Thoracic aorta (tissue), 2 donors: Measurements from ENCODE around the gene EMC9. TPM values are rescaled to one million over a fixed set of nuclear protein-coding genes. Genes with fewer than 3 reads are reported as not detected.

Source experiments
- ATAC-seq: fragments of 150-250 bp; one replicate; pipeline ENCODE4 v1.8.0; 2017; ENCODE audit warnings: low read depth; ENCODE audit not compliant: insufficient number of reproducible peaks, low FRiP score
- DNase-seq: peaks from one replicate; pipeline ENCODE4 v3.0.0-alpha.2; 2020; ENCODE audit warnings: low spot score
- H3K27ac ChIP-seq, 2 donors: fragments of 200-600 bp; sonication (generic); 1 replicate in 1 of 2; 2 replicates in 1 of 2; pipeline ENCODE4 v1.5.1; 2016; ENCODE audit warnings: mild to moderate bottlenecking in 2 of 2, moderate library complexity in 2 of 2
- H3K27me3 ChIP-seq: fragments of 200-600 bp; sonication (generic); replicated peaks from 2 replicates; pipeline ENCODE4 v1.6.0; 2016; ENCODE audit warnings: mild to moderate bottlenecking; ENCODE audit not compliant: insufficient read depth
- H3K36me3 ChIP-seq: fragments of 200-600 bp; sonication (generic); one replicate; pipeline ENCODE4 v1.5.1; 2016
- H3K4me1 ChIP-seq, 2 donors: fragments of 200-600 bp; sonication (generic); 1 replicate in 1 of 2; 2 replicates in 1 of 2; pipeline versions ENCODE4 v1.5.1 to v1.6.0; 2016; ENCODE audit warnings: low read depth in 2 of 2, mild to moderate bottlenecking in 1 of 2; ENCODE audit not compliant: control insufficient read depth in 1 of 2
- H3K4me3 ChIP-seq: fragments of 200-600 bp; sonication (generic); 2 replicates; pipeline ENCODE4 v1.5.1; 2016; ENCODE audit warnings: mild to moderate bottlenecking
- H3K9me3 ChIP-seq: fragments of 200-600 bp; sonication (generic); 2 replicates; pipeline ENCODE4 v1.5.1; 2016
- total RNA-seq, 2 donors: library from RNA; depleted of rRNA; stranded (reverse); fragments of >200 nt; gene quantifications; one replicate each; pipeline versions ENCODE4 v1.1.0 to v1.2.3, GENCODE V29; 2016
- TF ChIP-seq, protein P1 (sequence below): fragments of 200-600 bp; sonication (generic); IDR thresholded peaks from one replicate; pipeline ENCODE4 v1.5.1; 2019; ENCODE audit warnings: antibody characterized with exemption

EMC9 gene
- total RNA-seq, 2 donors from 2014 or later: 4.9 to 18.6 TPM

DNA sequence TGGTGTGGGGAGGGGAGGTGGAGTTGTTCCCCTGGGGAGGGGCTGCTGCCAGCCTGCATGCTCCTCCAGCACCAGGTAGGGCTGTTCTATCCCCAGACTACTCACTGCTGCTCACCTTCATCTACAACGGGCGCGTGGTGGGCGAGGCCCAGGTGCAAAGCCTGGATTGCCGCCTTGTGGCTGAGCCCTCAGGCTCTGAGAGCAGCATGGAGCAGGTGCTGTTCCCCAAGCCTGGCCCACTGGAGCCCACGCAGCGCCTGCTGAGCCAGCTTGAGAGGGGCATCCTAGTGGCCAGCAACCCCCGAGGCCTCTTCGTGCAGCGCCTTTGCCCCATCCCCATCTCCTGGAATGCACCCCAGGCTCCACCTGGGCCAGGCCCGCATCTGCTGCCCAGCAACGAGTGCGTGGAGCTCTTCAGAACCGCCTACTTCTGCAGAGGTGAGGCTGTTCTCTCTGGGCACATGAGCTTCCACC lies 23.2 kb upstream of the EMC9 start:
- H3K9me3 ChIP-seq: no peaks in the 10 kb centered on the region
- H3K36me3 ChIP-seq: peaks cover 48% of the 10 kb centered on the region
- ATAC-seq (no peak), DNase-seq (no peak)
- H3K27ac ChIP-seq: no peak overlapping the region
- H3K4me3 ChIP-seq: no peak overlapping the region
- peaks cover 15 to 38% of the 10 kb centered on the region in 2 donors for H3K4me1 ChIP-seq
- TF ChIP-seq, protein P1, sequence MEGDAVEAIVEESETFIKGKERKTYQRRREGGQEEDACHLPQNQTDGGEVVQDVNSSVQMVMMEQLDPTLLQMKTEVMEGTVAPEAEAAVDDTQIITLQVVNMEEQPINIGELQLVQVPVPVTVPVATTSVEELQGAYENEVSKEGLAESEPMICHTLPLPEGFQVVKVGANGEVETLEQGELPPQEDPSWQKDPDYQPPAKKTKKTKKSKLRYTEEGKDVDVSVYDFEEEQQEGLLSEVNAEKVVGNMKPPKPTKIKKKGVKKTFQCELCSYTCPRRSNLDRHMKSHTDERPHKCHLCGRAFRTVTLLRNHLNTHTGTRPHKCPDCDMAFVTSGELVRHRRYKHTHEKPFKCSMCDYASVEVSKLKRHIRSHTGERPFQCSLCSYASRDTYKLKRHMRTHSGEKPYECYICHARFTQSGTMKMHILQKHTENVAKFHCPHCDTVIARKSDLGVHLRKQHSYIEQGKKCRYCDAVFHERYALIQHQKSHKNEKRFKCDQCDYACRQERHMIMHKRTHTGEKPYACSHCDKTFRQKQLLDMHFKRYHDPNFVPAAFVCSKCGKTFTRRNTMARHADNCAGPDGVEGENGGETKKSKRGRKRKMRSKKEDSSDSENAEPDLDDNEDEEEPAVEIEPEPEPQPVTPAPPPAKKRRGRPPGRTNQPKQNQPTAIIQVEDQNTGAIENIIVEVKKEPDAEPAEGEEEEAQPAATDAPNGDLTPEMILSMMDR: no peak
- no peaks in the 10 kb centered on the region for H3K27me3 ChIP-seq

DNA sequence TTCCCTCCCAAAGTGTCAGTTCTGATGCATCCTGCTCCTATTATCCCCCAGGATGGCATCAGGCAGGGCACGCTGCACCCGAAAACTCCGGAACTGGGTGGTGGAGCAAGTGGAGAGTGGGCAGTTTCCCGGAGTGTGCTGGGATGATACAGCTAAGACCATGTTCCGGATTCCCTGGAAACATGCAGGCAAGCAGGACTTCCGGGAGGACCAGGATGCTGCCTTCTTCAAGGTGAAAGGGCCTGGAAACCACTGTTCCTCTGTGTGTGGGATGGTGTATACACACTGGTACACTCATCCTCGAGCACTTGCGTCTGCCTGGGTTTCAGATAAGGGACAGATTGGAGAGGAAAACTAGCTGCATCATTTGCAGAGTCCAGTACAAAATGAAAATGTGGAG lies 20.7 kb upstream of the EMC9 start:
- Histone ChIP-seq H3K36me3 (peaks cover 63% of the 10 kb centered on the region), H3K27me3 (no peaks in the 10 kb centered on the region), H3K27ac (peak overlapping the region; percentile 87 to 88), H3K4me1 (peaks cover 15 to 38% of the 10 kb centered on the region in 2 donors), H3K4me3 (peak overlapping the region; percentile 90), H3K9me3 (no peaks in the 10 kb centered on the region)
- TF ChIP-seq, protein P1: no peak
- ATAC-seq: no peak
- DNase-seq: no peak

- peak within 1 kb of the TSS; percentile 90 for H3K4me3 ChIP-seq
- no peaks in the 10 kb centered on the region for H3K27me3 ChIP-seq
- TF ChIP-seq, protein P1: peak; percentile 93
- H3K36me3 ChIP-seq: peaks cover 63% of the 10 kb centered on the region
- H3K27ac ChIP-seq: peak within 1 kb of the TSS; percentile 87 to 88
- H3K9me3 ChIP-seq: no peaks in the 10 kb centered on the region
- H3K4me1 ChIP-seq: peaks cover 15 to 38% of the 10 kb centered on the region in 2 donors
- ATAC-seq: peak; percentile 90
- peak; percentile 93 for DNase-seq
Measured at GRCh38 chr14:24160850-24161804, 19.7 kb upstream of the EMC9 start, which contains the start of gene IRF9. Gene IRF9 (plus strand): TSS chr14:24161265. CDS start chr14:24162145, 880 bp downstream.

- Histone ChIP-seq H3K9me3 (no peaks in the 10 kb centered on the region), H3K36me3 (peaks cover 63% of the 10 kb centered on the region), H3K27me3 (no peaks in the 10 kb centered on the region), H3K27ac (peak overlapping the region; percentile 73 to 88), H3K4me1 (peaks cover 15 to 38% of the 10 kb centered on the region in 2 donors), H3K4me3 (no peak overlapping the region)
- TF ChIP-seq, protein P1: no peak
- ATAC-seq (no peak), DNase-seq (no peak)
Measured at GRCh38 chr14:24160499-24160849, 19.1 kb upstream of the EMC9 start.

DNA sequence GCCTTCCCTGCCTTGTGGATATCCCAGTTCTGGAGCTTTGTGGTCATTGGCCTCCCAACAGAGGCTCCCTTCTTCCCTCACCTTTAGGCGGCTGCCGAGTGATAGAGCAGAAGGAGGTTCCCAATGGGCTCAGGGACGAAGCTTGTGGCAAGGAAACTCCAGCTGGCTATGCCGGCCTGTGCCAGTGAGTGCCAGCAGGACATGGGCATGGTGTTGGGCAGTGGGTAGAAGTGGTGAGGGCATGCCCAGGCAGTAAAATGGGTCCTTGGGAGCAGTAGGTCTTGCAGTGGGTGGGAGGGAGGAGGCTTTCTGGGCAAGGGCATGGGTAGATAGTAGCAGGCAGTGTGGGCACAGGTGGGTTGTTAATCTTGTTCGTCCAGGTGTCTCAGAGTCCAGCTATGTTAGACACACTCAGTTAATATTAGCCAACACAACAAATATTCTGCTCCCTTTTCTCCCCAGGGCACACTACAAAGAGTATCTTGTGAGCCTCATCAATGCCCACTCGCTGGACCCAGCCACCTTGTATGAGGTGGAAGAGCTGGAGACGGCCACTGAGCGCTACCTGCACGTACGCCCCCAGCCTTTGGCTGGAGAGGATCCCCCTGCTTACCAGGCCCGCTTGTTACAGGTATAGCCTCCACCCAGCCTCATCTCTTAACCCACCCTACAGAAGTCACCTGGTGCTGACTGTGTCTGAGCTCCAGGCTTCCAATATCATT lies 18.5 kb upstream of the EMC9 start:
- peaks cover 15 to 38% of the 10 kb centered on the region in 2 donors for H3K4me1 ChIP-seq
- H3K9me3 ChIP-seq: no peaks in the 10 kb centered on the region
- H3K27ac ChIP-seq: peak overlapping the region; percentile 73 to 88
- TF ChIP-seq, protein P1: no peak
- ATAC-seq: no peak
- no peak for DNase-seq
- H3K4me3 ChIP-seq: no peak overlapping the region
- peaks cover 63% of the 10 kb centered on the region for H3K36me3 ChIP-seq
- H3K27me3 ChIP-seq: no peaks in the 10 kb centered on the region
